ENCODE data around the gene PHOX2B. TPM values are rescaled to one million over a fixed set of nuclear protein-coding genes. Genes with fewer than 3 reads are reported as not detected.

The PHOX2B gene
- total RNA-seq, 2 experiments from 2014 or later = not detected

- TF ChIP-seq, protein P1, sequence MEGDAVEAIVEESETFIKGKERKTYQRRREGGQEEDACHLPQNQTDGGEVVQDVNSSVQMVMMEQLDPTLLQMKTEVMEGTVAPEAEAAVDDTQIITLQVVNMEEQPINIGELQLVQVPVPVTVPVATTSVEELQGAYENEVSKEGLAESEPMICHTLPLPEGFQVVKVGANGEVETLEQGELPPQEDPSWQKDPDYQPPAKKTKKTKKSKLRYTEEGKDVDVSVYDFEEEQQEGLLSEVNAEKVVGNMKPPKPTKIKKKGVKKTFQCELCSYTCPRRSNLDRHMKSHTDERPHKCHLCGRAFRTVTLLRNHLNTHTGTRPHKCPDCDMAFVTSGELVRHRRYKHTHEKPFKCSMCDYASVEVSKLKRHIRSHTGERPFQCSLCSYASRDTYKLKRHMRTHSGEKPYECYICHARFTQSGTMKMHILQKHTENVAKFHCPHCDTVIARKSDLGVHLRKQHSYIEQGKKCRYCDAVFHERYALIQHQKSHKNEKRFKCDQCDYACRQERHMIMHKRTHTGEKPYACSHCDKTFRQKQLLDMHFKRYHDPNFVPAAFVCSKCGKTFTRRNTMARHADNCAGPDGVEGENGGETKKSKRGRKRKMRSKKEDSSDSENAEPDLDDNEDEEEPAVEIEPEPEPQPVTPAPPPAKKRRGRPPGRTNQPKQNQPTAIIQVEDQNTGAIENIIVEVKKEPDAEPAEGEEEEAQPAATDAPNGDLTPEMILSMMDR (IDR thresholded peaks at IDR 0.05) = no peak
- Mint-ChIP-seq H3K9me3 (no peaks in the 10 kb centered on the region), H3K27me3 (peaks cover 15% of the 10 kb centered on the region), H3K27ac (no peak overlapping the region), H3K4me3 (no peak overlapping the region), H3K36me3 (ENCODE audit: low read depth) (no peaks in the 10 kb centered on the region), H3K4me1 (ENCODE audit: low read depth) (no peaks in the 10 kb centered on the region)
- Histone ChIP-seq H3K4me3 (ENCODE audit: low read length) (no peak overlapping the region), H3K27ac (ENCODE audit: low read depth in 1 of 2, low read length in 2 of 2) (no peak overlapping the region), H3K36me3 (ENCODE audit: insufficient read depth, low read length) (no peaks in the 10 kb centered on the region), H3K4me1 (ENCODE audit: insufficient read depth, low read length) (no peaks in the 10 kb centered on the region), H3K27me3 (ENCODE audit: control insufficient read depth in 1 of 2, insufficient read depth in 2 of 2, low read length in 2 of 2) (peaks cover 3% of the 10 kb centered on the region in 2 experiments), H3K9me3 (ENCODE audit: control insufficient read depth in 1 of 2, insufficient read depth in 1 of 2, low read length in 2 of 2) (no peaks in the 10 kb centered on the region)
- ChIA-PET POLR2A (no interaction called here), CTCF (no interaction called here)
- ATAC-seq (ENCODE audit: poor library complexity) (no peak), DNase-seq (no peak)
- intact Hi-C loops (cut with DNase I, micrococcal nuclease) = no loop called here
Measured at GRCh38 chr4:41709844-41710481, 38.6 kb downstream of the PHOX2B start.

DNA sequence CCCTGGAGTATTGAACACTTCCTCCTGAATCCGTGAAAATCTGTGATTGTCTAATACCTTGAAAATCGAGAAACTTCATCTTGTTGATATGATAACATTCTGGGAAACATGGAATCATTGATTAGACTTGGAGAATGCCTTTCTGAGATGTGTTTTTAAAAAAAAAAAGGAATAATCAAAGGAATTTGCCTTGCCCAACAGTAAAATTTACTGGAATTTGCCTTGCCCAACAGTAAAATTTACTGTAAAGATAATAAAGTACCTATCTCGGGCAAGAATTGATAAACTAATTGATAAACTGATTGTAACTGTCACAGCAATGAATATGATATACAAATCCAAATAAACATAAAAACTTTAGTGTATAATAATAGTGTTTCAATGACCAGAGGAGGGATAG, 44.7 kb downstream of the PHOX2B start:
- Histone ChIP-seq H3K4me1 (ENCODE audit: insufficient read depth, low read length) (no peaks in the 10 kb centered on the region), H3K36me3 (ENCODE audit: insufficient read depth, low read length) (no peaks in the 10 kb centered on the region), H3K27ac (ENCODE audit: low read depth in 1 of 2, low read length in 2 of 2) (no peak overlapping the region), H3K9me3 (ENCODE audit: control insufficient read depth in 1 of 2, insufficient read depth in 1 of 2, low read length in 2 of 2) (no peaks in the 10 kb centered on the region), H3K4me3 (ENCODE audit: low read length) (no peak overlapping the region), H3K27me3 (ENCODE audit: control insufficient read depth in 1 of 2, insufficient read depth in 2 of 2, low read length in 2 of 2) (peaks cover 3% of the 10 kb centered on the region in 2 experiments)
- intact Hi-C loops (cut with DNase I, micrococcal nuclease) = no loop called here
- DNase-seq = no peak
- CTCF ChIA-PET = no interaction called here
- no peaks in the 10 kb centered on the region for H3K4me1 Mint-ChIP-seq (ENCODE audit: low read depth)
- no peak overlapping the region for H3K27ac Mint-ChIP-seq
- ATAC-seq (ENCODE audit: poor library complexity) = no peak
- no peaks in the 10 kb centered on the region for H3K9me3 Mint-ChIP-seq
- H3K27me3 Mint-ChIP-seq = peaks cover 18% of the 10 kb centered on the region
- no peaks in the 10 kb centered on the region for H3K36me3 Mint-ChIP-seq (ENCODE audit: low read depth)
- H3K4me3 Mint-ChIP-seq = no peak overlapping the region
- POLR2A ChIA-PET = no interaction called here
- TF ChIP-seq, protein P1 (IDR thresholded peaks at IDR 0.05) = no peak

DNA sequence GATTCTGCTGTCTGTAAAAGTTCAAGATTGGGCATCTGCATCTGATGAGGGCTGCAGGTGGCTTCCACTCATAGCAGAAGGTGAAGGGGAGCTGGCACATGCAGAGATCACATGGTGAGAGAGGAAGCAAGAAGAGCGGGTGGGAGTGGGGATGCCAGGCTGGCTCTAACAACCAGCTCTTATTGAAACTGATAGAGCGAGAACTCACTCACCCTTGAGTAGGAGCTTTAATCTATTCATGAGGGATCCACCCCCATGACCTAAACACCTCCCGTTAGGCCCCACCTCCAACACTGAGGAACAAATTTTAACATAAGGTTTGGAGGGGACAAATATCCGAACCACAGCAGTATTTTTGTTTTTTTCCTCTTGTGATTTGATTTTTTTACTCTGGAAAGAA, 45.8 kb downstream of the PHOX2B start:
- TF ChIP-seq, protein P1 (IDR thresholded peaks at IDR 0.05) = no peak
- Histone ChIP-seq H3K36me3 (ENCODE audit: insufficient read depth, low read length) (no peaks in the 10 kb centered on the region), H3K27ac (ENCODE audit: low read depth in 1 of 2, low read length in 2 of 2) (no peak overlapping the region), H3K27me3 (ENCODE audit: control insufficient read depth in 1 of 2, insufficient read depth in 2 of 2, low read length in 2 of 2) (peaks cover 0 to 3% of the 10 kb centered on the region in 2 experiments), H3K9me3 (ENCODE audit: control insufficient read depth in 1 of 2, insufficient read depth in 1 of 2, low read length in 2 of 2) (no peaks in the 10 kb centered on the region), H3K4me1 (ENCODE audit: insufficient read depth, low read length) (no peaks in the 10 kb centered on the region), H3K4me3 (ENCODE audit: low read length) (no peak overlapping the region)
- ATAC-seq (ENCODE audit: poor library complexity) = no peak
- H3K27me3 Mint-ChIP-seq = peaks cover 14% of the 10 kb centered on the region
- intact Hi-C loops (cut with DNase I, micrococcal nuclease) = no loop called here
- H3K36me3 Mint-ChIP-seq (ENCODE audit: low read depth) = no peaks in the 10 kb centered on the region
- ChIA-PET CTCF (interaction anchor here (0.6 kb wide), 1 partner anchor 194 kb away, joined by 3 read pairs; no protein-coding TSS in a partner anchor), POLR2A (no interaction called here)
- H3K4me3 Mint-ChIP-seq = no peak overlapping the region
- no peak overlapping the region for H3K27ac Mint-ChIP-seq
- H3K9me3 Mint-ChIP-seq = no peaks in the 10 kb centered on the region
- H3K4me1 Mint-ChIP-seq (ENCODE audit: low read depth) = no peaks in the 10 kb centered on the region
- DNase-seq = no peak

Data from CD4-positive, alpha-beta T cell (primary cell).